ENCODE results near the gene SIRT1. TPM values are rescaled to one million over a fixed set of nuclear protein-coding genes. Genes with fewer than 3 reads are reported as not detected.
A peak's percentile ranks its signal among the peaks of the same experiment; 100 is the strongest.
"Not testable (repeated sequence)": the region's sequence is repeated elsewhere in the genome, so short reads cannot be mapped to it uniquely, and the experiment has no call there.

SIRT1 gene
- total RNA-seq, 1 experiment from 2014 or later, result 26.2 TPM

DNA sequence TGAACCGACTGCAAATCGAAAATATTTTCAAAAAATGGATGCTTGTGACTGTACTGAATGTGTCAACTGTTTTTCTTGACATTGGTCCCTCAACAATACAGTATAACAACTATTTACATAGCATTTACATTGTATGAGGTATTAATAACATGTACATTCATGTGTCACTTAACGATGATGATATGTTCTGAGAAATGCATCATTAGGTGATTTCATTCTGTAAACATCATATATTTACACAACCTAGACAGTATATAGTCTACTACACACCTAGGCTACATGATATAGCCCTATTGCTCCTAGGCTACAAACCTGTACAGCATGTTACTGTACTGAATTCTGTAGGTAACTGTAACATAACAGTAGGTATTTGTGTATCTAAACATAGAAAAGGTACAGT is 39.7 kb downstream of the SIRT1 start:
- Histone ChIP-seq H3K4me3 (no peak overlapping the region), H3K27me3 (no peaks in the 10 kb centered on the region), H3K36me3 (peaks cover 76% of the 10 kb centered on the region), H3K9me3 (no peaks in the 10 kb centered on the region)
- DNase-seq, result no peak

DNA sequence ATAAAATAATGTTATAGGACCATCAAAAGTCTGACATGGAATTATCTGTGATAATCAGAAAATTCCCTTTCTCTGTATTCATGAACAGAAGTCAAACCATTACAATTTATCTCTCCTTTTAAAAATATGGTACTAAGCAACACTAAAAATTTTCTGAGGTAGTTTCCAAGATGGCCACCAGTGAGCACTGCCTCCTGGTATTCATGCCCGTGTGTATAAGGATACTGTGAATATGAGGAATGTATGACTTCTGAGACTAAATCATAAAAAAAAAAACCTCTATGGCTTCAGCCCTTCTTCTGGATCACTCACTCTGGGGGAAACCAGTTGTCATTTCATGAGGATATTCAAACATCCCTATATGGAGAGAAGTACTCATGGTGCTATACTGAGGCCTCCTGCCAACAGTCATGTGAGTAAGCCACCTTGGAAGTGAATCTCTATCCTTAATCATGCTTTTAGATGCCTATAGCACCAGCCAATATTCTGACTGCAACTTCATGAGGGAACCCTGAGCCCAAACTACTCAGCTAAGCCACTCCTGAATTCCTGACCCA is 41.1 kb downstream of the SIRT1 start:
- H3K27me3 ChIP-seq, result no peaks in the 10 kb centered on the region
- H3K9me3 ChIP-seq, result no peaks in the 10 kb centered on the region
- no peak overlapping the region for H3K4me3 ChIP-seq
- peaks cover 81% of the 10 kb centered on the region for H3K36me3 ChIP-seq
- peak; percentile 82 for DNase-seq

DNA sequence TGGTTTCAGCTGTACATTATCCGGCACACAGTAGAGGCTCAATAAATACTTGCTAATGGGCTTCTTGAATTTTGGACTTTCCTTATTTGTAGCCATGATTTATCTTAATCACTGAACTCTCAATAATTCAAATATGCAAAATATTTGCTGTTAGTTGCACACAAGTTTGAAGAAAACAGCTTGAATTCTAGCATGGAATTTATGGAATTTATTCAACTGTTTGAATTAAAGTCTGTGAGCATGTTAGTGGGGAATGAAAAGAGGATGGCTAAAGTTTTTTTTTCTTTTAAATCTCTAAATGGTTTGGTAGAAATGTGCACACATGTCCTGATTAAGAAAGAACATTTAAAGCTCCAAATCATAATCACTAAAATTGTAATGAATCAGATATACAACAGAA is 42.5 kb downstream of the SIRT1 start:
- Histone ChIP-seq H3K9me3 (no peaks in the 10 kb centered on the region), H3K4me3 (no peak overlapping the region), H3K36me3 (peaks cover 81% of the 10 kb centered on the region), H3K27me3 (no peaks in the 10 kb centered on the region)
- DNase-seq, result no peak

DNA sequence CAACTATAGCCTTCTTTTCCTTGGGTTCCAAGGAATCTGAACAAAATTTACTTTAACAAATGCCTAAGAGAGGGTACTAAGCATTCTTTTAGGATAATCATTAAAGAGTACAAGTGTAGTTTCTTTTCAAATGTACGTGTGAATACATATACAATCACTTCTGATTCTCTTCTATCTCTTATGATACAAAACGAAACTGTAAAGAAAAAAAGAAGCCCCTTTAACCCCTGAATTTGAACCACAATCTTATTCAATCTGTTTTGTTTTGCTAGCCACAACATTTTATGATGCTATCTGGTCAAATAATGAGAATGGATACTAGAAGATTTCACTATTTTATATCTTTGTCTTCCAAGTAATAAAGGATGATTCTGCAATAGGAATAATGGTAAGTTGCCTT is 48.7 kb downstream of the SIRT1 start:
- Histone ChIP-seq H3K27me3 (no peaks in the 10 kb centered on the region), H3K36me3 (peaks cover 95% of the 10 kb centered on the region), H3K9me3 (no peaks in the 10 kb centered on the region), H3K4me3 (no peak overlapping the region)
- DNase-seq, result no peak

DNA sequence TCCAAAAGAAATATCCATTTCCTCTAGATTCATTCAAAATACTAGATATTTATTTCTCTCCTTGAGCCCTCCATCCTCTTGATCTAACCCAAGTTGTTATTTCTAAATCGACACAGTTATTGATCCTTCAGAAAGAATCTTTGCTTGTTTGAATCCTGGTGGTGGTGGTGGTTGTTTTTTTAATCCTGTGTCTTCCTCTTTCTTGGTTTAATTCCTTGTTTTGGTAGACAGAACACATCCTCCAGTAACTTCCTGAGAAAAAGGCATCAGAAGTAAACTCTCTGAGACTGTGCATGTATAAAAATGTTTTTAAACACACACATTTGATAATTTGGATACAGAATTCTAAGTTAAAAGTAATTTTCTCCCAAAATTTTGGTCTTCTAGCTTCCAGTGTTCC is 49.9 kb downstream of the SIRT1 start:
- peaks cover 97% of the 10 kb centered on the region for H3K36me3 ChIP-seq
- no peaks in the 10 kb centered on the region for H3K27me3 ChIP-seq
- DNase-seq, result no peak
- no peak overlapping the region for H3K4me3 ChIP-seq
- no peaks in the 10 kb centered on the region for H3K9me3 ChIP-seq

DNA sequence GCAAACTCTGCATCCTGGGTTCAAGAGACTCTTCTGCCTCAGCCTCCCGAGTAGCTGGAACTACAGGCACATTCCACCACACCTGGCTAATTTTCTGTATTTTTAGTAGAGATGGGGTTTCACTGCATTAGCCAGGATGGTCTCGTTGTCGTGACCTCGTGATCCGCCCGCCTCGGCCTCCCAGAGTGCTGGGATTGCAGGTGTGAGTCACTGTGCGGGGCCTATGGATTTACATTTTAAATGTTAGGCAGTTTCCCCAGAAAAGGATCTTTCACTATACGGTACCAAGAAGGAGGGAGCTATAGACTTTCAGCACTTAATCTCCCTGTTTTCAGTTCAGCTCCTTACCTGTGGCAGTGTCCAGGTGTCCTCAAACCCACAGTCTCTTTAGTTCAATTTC is 50.8 kb downstream of the SIRT1 start:
- H3K4me3 ChIP-seq, result no peak overlapping the region
- no peak for DNase-seq
- H3K27me3 ChIP-seq, result no peaks in the 10 kb centered on the region
- H3K36me3 ChIP-seq, result peaks cover 95% of the 10 kb centered on the region
- no peaks in the 10 kb centered on the region for H3K9me3 ChIP-seq

DNA sequence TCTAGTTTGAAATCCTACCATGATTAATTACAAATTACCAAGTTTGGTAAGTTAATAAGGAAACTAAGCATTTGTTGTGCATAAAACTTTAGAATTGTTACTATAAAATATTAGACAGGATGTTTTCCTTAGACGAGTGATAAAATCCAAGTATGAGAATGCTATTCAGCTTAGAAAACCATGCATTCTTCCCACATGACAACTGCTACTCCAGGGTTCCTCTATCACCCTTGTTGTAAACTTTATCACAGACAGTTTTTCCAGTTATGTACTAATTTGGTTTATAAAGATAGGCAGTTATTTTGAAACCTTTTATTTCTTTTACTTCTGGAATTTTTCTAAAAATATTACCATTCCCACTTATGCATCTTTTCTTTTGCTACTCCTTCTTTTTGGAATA is 52.0 kb downstream of the SIRT1 start:
- no peak for DNase-seq
- Histone ChIP-seq H3K36me3 (peaks cover 95% of the 10 kb centered on the region), H3K9me3 (no peaks in the 10 kb centered on the region), H3K27me3 (no peaks in the 10 kb centered on the region), H3K4me3 (no peak overlapping the region)

DNA sequence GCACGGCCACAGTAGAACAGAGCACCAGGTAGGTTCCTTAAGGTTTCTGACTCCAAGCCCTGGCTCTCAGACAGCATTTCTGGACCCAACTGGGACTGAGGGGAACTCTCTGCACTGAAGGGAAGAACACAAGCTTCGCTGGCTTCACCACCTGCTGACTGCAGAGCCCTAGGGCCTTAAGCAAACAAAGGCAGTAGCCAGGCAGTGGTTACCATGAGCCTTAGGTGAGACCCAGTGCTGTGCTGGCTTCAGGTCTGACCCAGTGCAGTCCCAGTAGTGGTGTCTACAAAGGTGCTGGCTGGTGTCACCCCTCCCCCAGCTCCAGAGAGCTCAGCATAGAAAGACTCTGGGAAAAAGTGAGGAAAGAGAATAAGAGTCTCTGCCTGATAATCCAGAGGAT is 59.5 kb downstream of the SIRT1 start:
- no peaks in the 10 kb centered on the region for H3K9me3 ChIP-seq
- peaks cover 93% of the 10 kb centered on the region for H3K36me3 ChIP-seq
- H3K4me3 ChIP-seq, result no peak overlapping the region
- no peak for DNase-seq
- H3K27me3 ChIP-seq, result no peaks in the 10 kb centered on the region

DNA sequence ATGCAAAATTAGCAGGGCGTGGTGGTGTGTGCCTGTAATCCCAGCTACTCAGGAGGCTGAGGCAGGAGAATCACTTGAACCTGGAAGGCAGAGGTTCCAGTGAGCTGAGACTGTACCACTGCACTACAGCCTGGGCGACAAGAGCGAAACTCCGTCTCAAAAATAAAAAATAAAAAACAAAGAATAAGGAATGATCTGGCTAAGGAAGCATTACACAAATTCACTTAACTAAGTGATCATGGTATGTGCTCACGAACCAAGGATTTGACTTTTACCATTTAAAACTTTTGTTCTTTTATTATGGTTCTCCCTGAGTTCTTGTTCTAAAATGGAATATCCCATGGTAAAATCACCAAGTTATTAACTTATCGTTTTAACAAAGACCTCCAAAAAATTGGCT is 71.2 kb downstream of the SIRT1 start:
- Histone ChIP-seq H3K9me3 (no peaks in the 10 kb centered on the region), H3K36me3 (peaks cover 90% of the 10 kb centered on the region), H3K27me3 (no peaks in the 10 kb centered on the region), H3K4me3 (no peak overlapping the region)
- DNase-seq, result no peak

DNA sequence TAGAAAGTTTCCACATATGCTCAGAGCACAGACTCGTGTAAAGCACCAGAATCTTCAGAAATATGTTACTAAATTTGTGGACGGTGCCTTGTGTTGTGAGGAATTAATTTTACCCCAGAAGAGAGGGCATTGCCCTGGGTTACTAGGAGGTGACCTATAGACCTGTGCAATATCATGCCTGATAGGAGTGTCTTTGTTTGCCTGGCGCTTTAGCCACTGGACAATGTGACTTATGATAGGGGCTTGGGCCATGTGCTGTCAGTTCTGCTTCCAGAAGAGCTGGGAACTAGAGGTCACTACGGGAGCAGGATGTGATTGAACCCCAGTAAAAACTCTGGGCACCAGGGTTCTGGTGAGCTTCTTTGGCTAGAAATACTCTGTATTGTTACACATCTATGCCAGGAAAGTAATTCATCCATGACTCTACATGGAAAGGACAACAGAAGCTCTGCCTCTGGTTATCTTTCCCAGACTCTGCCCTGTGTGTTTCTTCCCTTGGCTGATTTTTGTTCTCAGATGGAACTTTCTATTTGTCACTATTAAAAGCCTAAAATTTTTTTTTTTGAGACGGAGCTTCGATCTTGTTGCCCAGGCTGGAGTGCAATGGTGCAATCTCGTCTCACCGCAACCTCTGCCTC is 75.5 kb downstream of the SIRT1 start:
- no peak for DNase-seq
- Histone ChIP-seq H3K9me3 (no peaks in the 10 kb centered on the region), H3K4me3 (no peak overlapping the region), H3K27me3 (no peaks in the 10 kb centered on the region), H3K36me3 (peaks cover 90% of the 10 kb centered on the region)

DNA sequence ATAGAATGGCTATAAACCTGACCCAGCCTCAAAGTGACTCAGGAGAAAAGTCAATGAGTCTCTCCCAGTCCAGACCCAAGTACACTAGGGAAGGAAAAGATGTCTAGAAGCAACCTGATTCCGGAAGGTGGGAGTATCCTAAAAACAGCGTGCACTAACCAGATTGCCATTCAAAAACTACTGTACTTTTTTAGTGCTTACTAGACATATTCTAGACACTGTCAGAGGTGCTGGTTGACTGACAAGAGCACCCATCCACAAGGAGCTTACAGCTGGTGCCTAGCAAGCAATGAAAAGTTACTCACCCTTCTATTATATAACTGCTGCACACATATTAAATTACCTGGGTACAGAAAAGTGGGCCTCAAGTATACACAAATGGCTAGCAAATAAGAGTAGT is 81.0 kb downstream of the SIRT1 start:
- Histone ChIP-seq H3K4me3 (no peak overlapping the region), H3K36me3 (peaks cover 100% of the 10 kb centered on the region), H3K9me3 (no peaks in the 10 kb centered on the region), H3K27me3 (no peaks in the 10 kb centered on the region)
- no peak for DNase-seq

DNA sequence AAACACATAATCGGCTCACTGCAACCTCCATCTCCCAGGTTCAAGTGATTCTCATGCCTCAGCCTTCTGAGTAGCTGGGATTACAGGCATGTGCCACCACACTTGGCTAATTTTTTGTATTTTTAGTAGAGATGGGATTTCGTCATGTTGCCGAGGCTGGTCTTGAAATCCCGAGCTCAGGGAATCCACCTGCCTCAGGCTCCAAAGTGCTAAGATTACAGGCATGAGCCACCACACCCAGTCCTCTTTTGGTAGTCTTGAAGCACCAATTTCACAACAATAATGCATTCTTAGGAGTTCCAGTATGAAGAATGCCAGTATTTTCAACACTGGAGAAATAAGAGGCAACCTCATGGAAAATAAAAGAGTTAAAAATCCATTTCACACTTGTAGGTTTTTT is 81.6 kb downstream of the SIRT1 start:
- H3K4me3 ChIP-seq, H3K9me3 ChIP-seq, DNase-seq, H3K27me3 ChIP-seq: not testable (repeated sequence)
- H3K36me3 ChIP-seq, result peaks cover 100% of the 10 kb centered on the region

Other genes starting within 250 kb of the SIRT1 start
- 1.1 TPM in 1 of 2 replicates, not detected in the other for gene CTNNA3, start 188.5 kb upstream of the SIRT1 start, total RNA-seq (2014; rRNA removed; shearing (Covaris generic); ENCODE audit: low replicate concordance)
- 0.69 TPM in 1 of 2 replicates, not detected in the other for gene DNAJC12, start 46.5 kb upstream of the SIRT1 start, total RNA-seq (2014; rRNA removed; shearing (Covaris generic); ENCODE audit: low replicate concordance)
- 129 and 171 TPM in 2 replicates for gene HERC4, start 190.6 kb downstream of the SIRT1 start, total RNA-seq (2014; rRNA removed; shearing (Covaris generic); ENCODE audit: low replicate concordance)
- 28.9 and 31.3 TPM in 2 replicates for gene MYPN, start 224.8 kb downstream of the SIRT1 start, total RNA-seq (2014; rRNA removed; shearing (Covaris generic); ENCODE audit: low replicate concordance)